ENCODE results near the gene TRIM9.
A peak's percentile ranks its signal among the peaks of the same experiment; 100 is the strongest.

Gene TRIM9

GRCh38 chr14:51094901-51095853 lies at the start of gene TRIM9:
Gene TRIM9 (minus strand): TSS chr14:51095105. CDS start chr14:51094939, 166 bp downstream.
- no peak within 1 kb of the TSS for H3K27ac ChIP-seq
- TF ChIP-seq, protein P1, sequence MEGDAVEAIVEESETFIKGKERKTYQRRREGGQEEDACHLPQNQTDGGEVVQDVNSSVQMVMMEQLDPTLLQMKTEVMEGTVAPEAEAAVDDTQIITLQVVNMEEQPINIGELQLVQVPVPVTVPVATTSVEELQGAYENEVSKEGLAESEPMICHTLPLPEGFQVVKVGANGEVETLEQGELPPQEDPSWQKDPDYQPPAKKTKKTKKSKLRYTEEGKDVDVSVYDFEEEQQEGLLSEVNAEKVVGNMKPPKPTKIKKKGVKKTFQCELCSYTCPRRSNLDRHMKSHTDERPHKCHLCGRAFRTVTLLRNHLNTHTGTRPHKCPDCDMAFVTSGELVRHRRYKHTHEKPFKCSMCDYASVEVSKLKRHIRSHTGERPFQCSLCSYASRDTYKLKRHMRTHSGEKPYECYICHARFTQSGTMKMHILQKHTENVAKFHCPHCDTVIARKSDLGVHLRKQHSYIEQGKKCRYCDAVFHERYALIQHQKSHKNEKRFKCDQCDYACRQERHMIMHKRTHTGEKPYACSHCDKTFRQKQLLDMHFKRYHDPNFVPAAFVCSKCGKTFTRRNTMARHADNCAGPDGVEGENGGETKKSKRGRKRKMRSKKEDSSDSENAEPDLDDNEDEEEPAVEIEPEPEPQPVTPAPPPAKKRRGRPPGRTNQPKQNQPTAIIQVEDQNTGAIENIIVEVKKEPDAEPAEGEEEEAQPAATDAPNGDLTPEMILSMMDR (IDR thresholded peaks at IDR 0.05), result peak; percentile 57
- peaks cover 26 to 30% of the 10 kb centered on the region in 2 experiments for H3K4me1 ChIP-seq (ENCODE audit: control insufficient read depth in 1 of 2, insufficient read depth in 1 of 2, low read depth in 1 of 2, low read length in 1 of 2)
- peak within 1 kb of the TSS; percentile 88 to 92 for H3K4me3 ChIP-seq (ENCODE audit: low read depth in 1 of 2, low read length in 1 of 2)
- no peaks in the 10 kb centered on the region for H3K36me3 ChIP-seq
- peaks cover 76% of the 10 kb centered on the region for H3K27me3 ChIP-seq
- no peaks in the 10 kb centered on the region for H3K9me3 ChIP-seq

- TF ChIP-seq, protein P1 (IDR thresholded peaks at IDR 0.05), result no peak
- no peaks in the 10 kb centered on the region for H3K9me3 ChIP-seq
- no peak overlapping the region for H3K27ac ChIP-seq
- no peaks in the 10 kb centered on the region for H3K36me3 ChIP-seq
- peaks cover 3 to 5% of the 10 kb centered on the region in 2 experiments for H3K4me1 ChIP-seq (ENCODE audit: control insufficient read depth in 1 of 2, insufficient read depth in 1 of 2, low read depth in 1 of 2, low read length in 1 of 2)
- no peak overlapping the region for H3K4me3 ChIP-seq (ENCODE audit: low read depth in 1 of 2, low read length in 1 of 2)
- H3K27me3 ChIP-seq, result no peaks in the 10 kb centered on the region
Measured at GRCh38 chr14:51140856-51141255, 46.0 kb upstream of the TRIM9 start.

DNA sequence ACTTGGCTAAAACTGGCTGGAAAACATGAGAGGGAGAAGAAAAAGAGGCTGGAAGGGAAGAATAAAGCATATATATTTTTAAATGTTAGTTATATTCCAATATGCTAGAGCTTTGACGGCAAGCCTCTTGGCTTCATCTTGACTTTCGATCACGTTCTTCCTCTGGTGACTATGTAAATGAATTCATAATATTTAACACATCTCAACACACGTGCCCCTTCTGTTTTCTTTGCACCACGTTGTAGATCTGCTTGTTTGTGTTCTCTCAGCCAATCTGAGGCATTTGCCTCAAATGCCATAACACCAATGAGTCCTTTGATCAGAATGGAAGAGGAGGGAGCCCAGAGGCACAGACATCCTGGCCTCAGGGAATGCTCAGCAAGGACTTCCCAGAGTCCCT lies 45.4 kb upstream of the TRIM9 start:
- no peak overlapping the region for H3K27ac ChIP-seq
- no peaks in the 10 kb centered on the region for H3K27me3 ChIP-seq
- H3K4me1 ChIP-seq (ENCODE audit: control insufficient read depth in 1 of 2, insufficient read depth in 1 of 2, low read depth in 1 of 2, low read length in 1 of 2), result peaks cover 1 to 3% of the 10 kb centered on the region in 2 experiments
- no peaks in the 10 kb centered on the region for H3K9me3 ChIP-seq
- H3K4me3 ChIP-seq (ENCODE audit: low read depth in 1 of 2, low read length in 1 of 2), result no peak overlapping the region
- TF ChIP-seq, protein P1 (IDR thresholded peaks at IDR 0.05), result no peak
- H3K36me3 ChIP-seq, result no peaks in the 10 kb centered on the region

DNA sequence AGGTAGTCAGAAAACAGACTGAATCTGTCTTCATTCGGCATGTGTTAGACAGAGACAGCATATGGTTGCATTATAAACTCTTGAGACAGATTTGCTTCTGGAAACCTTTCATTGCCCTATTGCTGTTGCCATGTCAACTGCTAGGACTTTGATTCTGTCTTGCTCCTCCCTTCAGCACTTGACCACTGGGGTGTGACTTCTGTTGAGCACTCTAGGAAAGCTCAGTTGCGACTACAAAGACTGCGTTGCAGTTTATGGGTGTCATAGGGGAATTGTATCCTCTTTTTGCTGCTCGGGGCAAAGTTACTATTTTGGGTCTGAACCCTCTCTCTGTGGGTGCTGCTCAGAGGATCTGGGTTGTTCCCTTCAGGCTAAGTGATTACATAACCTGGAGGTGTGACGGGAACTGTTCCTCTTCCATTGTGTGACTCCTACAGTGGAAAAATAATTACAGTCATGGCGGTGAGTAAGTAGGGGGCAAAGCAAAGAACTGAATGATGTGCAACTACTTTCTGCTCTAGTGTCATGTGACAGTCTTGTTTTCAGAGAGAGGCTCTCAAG lies 44.3 kb upstream of the TRIM9 start:
- TF ChIP-seq, protein P1 (IDR thresholded peaks at IDR 0.05), result no peak
- Histone ChIP-seq H3K27ac (no peak overlapping the region), H3K9me3 (no peaks in the 10 kb centered on the region), H3K36me3 (no peaks in the 10 kb centered on the region), H3K27me3 (no peaks in the 10 kb centered on the region), H3K4me1 (ENCODE audit: control insufficient read depth in 1 of 2, insufficient read depth in 1 of 2, low read depth in 1 of 2, low read length in 1 of 2) (no peaks in the 10 kb centered on the region), H3K4me3 (ENCODE audit: low read depth in 1 of 2, low read length in 1 of 2) (no peak overlapping the region)

DNA sequence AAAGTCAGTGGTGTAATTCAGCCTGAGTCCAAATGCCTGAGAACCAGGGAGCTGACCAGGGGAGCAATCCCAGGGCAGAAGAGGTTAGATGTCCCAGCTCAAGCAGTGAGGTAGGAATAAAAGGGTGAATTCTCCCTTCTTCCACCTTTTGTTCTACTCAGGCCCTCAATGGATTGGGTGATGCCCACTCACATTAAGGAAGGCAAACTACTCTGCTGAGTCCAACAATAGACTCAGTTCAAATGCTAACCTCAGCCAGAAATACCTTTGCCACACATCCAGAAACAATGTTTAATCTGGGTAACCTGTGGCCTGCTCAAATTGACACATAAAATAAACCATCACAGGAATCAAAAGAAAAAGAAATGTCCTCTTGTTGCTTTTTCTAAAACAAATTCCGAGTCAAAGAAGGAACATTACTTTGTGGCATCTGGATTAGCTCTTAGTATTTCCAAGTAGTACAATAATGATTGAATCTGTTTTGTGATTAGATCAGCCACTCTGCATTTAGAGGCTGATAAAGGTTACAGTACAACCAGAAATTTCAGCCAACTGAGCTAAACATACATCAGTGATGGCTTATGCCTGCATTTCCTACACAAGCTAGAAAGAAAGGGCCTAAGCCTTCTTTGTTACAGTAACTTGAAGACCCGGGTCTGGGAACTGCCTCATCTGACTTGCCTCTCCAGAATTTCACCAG lies 43.6 kb upstream of the TRIM9 start:
- TF ChIP-seq, protein P1 (IDR thresholded peaks at IDR 0.05), result no peak
- H3K36me3 ChIP-seq, result no peaks in the 10 kb centered on the region
- no peaks in the 10 kb centered on the region for H3K4me1 ChIP-seq (ENCODE audit: control insufficient read depth in 1 of 2, insufficient read depth in 1 of 2, low read depth in 1 of 2, low read length in 1 of 2)
- no peak overlapping the region for H3K27ac ChIP-seq
- no peaks in the 10 kb centered on the region for H3K27me3 ChIP-seq
- H3K4me3 ChIP-seq (ENCODE audit: low read depth in 1 of 2, low read length in 1 of 2), result no peak overlapping the region
- no peaks in the 10 kb centered on the region for H3K9me3 ChIP-seq

Measured in neutrophil (primary cell).